Mesothelial cell of epicardium (in vitro differentiated cells): ENCODE measurements around the gene STK4. TPM values are rescaled to one million over a fixed set of nuclear protein-coding genes. Genes with fewer than 3 reads are reported as not detected.

ENCODE experiments used
- DNase-seq, 2 experiments: peaks; one replicate each; pipeline ENCODE4 v3.0.0; 2021; ENCODE audit warnings: low spot score in 2 of 2; ENCODE audit not compliant: unreplicated experiment in 2 of 2
- H3K27ac Mint-ChIP-seq: 2 replicates; pipeline ENCODE4 v1.8.0; 2021; ENCODE audit warnings: mixed read lengths
- H3K27me3 Mint-ChIP-seq: 2 replicates; pipeline ENCODE4 v1.8.0; 2021; ENCODE audit warnings: low read depth, mixed read lengths
- H3K36me3 Mint-ChIP-seq: 2 replicates; pipeline ENCODE4 v1.8.0; 2021; ENCODE audit warnings: mixed read lengths
- H3K4me1 Mint-ChIP-seq: 2 replicates; pipeline ENCODE4 v1.8.0; 2021; ENCODE audit warnings: mixed read lengths
- H3K4me3 Mint-ChIP-seq: 2 replicates; pipeline ENCODE4 v1.8.0; 2021; ENCODE audit warnings: mild to moderate bottlenecking, moderate library complexity, mixed read lengths
- H3K9me3 Mint-ChIP-seq: 2 replicates; pipeline ENCODE4 v1.8.0; 2021; ENCODE audit warnings: mixed read lengths
- CTCF ChIP-seq: fragments of 200-600 bp; sonication (generic); IDR thresholded peaks from one replicate; pipeline ENCODE4 v1.5.0; 2021; ENCODE audit warnings: antibody characterized with exemption; ENCODE audit not compliant: unreplicated experiment
- total RNA-seq: library from RNA; stranded (reverse); gene quantifications from 3 replicates; pipeline ENCODE4 v1.2.1, GENCODE V29; 2021

STK4 gene
- total RNA-seq, 1 donor from 2014 or later = 29.9 TPM

- no peak for TF ChIP-seq CTCF
- H3K27ac Mint-ChIP-seq = peak overlapping the region; percentile 95
- H3K9me3 Mint-ChIP-seq = no peaks in the 10 kb centered on the region
- H3K36me3 Mint-ChIP-seq = peaks cover 15% of the 10 kb centered on the region
- peak overlapping the region; percentile 87 for H3K4me3 Mint-ChIP-seq
- H3K27me3 Mint-ChIP-seq = no peaks in the 10 kb centered on the region
- DNase-seq = peak in 1 of 2 experiments; percentile 49
- peaks cover 62% of the 10 kb centered on the region for H3K4me1 Mint-ChIP-seq
These were observed 6.6 kb upstream of the STK4 start for GRCh38 chr20:44959638-44960102.

- no peaks in the 10 kb centered on the region for H3K27me3 Mint-ChIP-seq
- peak within 1 kb of the TSS; percentile 95 for H3K27ac Mint-ChIP-seq
- H3K4me1 Mint-ChIP-seq = peaks cover 57% of the 10 kb centered on the region
- H3K36me3 Mint-ChIP-seq = peaks cover 9% of the 10 kb centered on the region
- peak within 1 kb of the TSS; percentile 87 for H3K4me3 Mint-ChIP-seq
- no peak for TF ChIP-seq CTCF
- DNase-seq = peak; percentile 85 to 93
- H3K9me3 Mint-ChIP-seq = no peaks in the 10 kb centered on the region
These were observed 6.0 kb upstream of the STK4 start, which contains the start of gene TOMM34 for GRCh38 chr20:44960103-44960852. TSS of gene TOMM34 (minus strand) at chr20:44960397. CDS start at chr20:44960333, 64 bp downstream.

GRCh38 chr20:44961011-44961869 is 5.1 kb upstream of the STK4 start:
- Mint-ChIP-seq H3K4me3 (no peak overlapping the region), H3K4me1 (peaks cover 50% of the 10 kb centered on the region), H3K9me3 (no peaks in the 10 kb centered on the region), H3K27me3 (no peaks in the 10 kb centered on the region), H3K36me3 (peaks cover under 1% of the 10 kb centered on the region), H3K27ac (peak overlapping the region; percentile 75)
- DNase-seq = no peak
- TF ChIP-seq CTCF = no peak

- no peak overlapping the region for H3K4me3 Mint-ChIP-seq
- peak overlapping the region; percentile 75 for H3K27ac Mint-ChIP-seq
- no peaks in the 10 kb centered on the region for H3K9me3 Mint-ChIP-seq
- no peak for DNase-seq
- no peak for TF ChIP-seq CTCF
- H3K4me1 Mint-ChIP-seq = peaks cover 51% of the 10 kb centered on the region
- H3K27me3 Mint-ChIP-seq = no peaks in the 10 kb centered on the region
- H3K36me3 Mint-ChIP-seq = no peaks in the 10 kb centered on the region
These were observed 4.4 kb upstream of the STK4 start for GRCh38 chr20:44961870-44962267.

GRCh38 chr20:44962483-44962882 is 3.8 kb upstream of the STK4 start:
- DNase-seq = no peak
- no peaks in the 10 kb centered on the region for H3K9me3 Mint-ChIP-seq
- no peaks in the 10 kb centered on the region for H3K36me3 Mint-ChIP-seq
- H3K4me3 Mint-ChIP-seq = no peak overlapping the region
- no peak overlapping the region for H3K27ac Mint-ChIP-seq
- no peak for TF ChIP-seq CTCF
- H3K27me3 Mint-ChIP-seq = no peaks in the 10 kb centered on the region
- peaks cover 53% of the 10 kb centered on the region for H3K4me1 Mint-ChIP-seq
